GM19328 (cell line): ENCODE measurements around the gene CADM2.
"Not testable (repeated sequence)": the region's sequence is repeated elsewhere in the genome, so short reads cannot be mapped to it uniquely, and the experiment has no call there.

Source experiments
- ATAC-seq: cut with Tn5 transposase; IDR thresholded peaks from one replicate; pipeline ENCODE4 v1.9.1; 2021; ENCODE audit warnings: mild to moderate bottlenecking, moderate library complexity; ENCODE audit not compliant: unreplicated experiment

Gene CADM2

DNA sequence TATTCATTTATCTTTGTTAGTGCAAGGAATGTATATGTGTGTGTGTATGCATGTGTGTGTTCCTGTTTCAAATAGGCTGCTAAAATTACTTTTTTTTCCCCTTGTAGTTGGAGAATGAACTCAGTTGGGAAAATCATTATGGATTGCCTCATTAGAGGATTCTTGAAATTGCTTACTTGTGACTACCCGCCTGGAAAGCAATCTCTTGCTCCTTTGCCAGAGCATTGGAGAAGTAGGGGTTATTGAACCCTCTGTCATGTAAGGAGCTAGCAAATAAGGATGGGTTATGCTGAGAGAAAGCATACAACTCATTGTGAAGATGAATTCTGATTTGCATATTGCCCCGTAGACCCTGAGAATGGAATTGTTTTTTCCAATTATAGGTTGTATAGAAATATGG is 474.5 kb downstream of the CADM2 start:
- ATAC-seq, result no peak

DNA sequence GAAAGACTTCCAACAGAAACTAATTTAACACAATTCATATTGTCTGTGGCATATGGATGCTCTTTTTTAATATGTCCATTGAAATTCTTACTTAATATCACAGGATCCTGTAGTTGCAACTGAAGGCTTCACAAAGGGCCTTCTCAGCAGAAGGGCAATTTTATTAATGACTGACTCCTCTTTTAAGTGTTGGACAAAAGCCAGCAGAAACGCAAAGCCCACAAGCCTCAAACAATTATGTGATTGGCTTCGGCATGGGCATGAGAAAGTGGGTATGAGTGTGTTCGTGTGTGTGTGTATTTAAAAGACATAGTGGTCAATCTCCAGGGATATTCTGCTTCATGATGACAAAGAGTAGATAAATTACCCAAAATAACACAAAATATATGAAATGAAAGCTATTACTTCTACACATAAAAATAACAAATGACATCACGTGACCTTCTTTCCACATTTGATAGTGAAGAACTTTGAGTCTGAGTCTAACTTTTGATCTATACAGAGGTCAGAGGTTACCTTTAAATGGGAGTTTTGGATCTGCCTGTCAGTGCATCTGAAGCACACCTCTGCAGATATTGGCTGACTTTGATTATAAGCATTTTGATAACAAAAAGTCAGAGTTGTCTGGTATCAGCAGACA is 496.9 kb downstream of the CADM2 start:
- no peak for ATAC-seq

DNA sequence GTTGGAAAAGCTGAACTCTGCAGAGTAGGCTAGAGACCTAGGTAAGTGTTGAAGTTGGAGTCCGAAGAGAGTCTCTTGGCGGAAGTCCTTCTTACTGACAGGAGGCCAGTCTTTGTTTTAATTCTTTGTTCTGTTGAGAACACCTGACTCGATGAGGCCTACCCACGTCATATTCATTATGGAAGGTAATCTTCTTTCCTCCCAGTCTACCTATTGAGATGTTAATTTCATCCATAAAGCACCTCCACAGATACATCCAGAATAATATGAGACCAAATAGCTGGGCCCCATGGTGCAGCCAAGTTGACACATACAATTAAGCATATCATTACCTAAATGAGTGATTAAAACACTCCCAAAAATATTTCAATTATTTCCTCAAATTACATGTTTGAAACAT is 515.5 kb downstream of the CADM2 start:
- no peak for ATAC-seq

DNA sequence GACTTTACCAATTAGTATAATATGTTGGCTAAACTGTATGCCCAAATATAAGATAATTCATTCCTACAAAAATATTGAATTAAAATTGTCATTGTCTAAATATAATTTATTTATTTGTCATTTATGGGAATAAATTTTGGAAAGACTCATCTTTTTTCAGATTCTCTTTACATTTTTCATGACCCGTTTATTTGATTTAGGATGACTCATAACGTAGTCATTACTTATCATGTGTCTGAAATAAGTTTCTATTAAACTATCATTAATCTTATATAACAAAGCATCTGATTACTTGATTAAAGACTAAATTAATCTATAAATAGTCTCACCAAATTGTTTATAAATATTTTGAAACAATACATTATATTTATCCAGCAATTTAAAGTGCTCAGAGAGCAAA is 516.6 kb downstream of the CADM2 start:
- no peak for ATAC-seq

DNA sequence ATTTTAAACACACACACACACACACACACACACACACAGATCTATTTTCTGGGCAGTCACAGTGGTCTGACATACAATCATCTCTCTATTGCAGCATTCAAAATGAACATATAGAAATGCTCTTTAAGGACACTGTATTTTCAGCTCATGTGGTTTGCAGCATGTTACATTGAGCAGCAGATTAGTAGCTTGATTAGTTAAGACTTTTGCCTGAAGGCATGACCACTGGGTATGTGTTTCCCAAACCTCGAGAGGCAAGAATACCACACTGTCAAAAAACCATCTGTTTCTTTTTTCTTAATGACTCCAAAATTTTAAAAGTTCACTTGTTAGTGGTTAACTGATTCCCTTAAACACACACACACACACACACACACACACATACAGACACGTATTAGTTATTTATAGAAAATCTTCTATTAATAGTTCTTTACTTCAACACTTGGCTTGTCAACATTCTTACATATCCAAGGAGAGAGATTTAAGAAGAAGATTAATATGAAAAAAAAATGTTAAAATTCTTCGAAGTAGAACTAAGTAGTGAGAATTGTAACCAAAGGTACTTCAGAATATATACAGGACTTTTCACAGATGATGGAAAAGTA is 518.2 kb downstream of the CADM2 start:
- ATAC-seq, result no peak

DNA sequence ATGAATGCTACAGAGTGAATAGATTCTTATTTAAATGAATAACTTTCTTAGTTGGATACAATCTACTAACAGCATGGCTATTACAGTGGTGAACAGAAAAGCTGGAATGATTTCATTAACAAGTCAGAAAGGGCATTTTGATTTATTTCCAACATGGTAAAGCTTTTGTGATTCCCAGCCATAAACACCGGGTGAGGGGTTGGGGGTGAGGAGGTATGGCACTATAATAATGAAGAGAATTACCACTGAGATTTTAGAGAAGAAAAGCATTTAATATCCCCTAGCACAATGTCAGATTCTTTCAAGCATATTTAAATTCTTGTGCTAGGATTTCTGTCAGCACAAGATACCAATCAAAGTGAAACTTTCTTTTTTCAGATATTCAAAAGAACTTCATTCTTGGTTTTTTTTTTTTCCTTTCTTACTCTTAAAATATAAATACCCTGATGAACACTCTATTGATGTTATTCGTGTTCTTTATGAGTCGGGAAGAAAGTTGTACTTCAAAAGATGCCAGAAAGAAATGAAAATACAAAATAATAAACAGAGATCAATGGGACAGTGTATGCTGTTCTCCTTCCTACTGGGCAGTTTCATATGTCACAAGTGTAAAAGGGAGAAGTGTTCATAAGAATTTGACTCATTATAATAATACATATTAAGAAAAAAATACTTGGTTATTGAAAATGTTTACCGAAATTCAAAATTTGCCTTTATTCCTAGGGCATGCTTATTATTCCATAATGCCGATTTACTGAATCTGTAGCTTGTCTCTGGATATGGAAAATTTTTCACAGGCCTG is 522.8 kb downstream of the CADM2 start:
- no peak for ATAC-seq

DNA sequence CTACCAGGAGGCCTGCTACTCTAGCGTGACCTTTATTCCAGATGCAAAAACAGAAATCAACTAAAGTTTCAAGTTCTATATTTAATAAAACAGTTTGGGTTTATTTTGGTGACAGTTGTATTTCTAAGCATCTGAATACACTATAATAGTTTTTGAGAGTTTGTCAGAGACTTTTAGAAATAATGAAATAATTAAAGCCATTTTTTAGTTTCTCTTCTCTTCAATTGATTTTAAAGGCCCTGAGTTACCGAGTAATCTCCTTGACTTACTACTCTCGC is 523.4 kb downstream of the CADM2 start:
- ATAC-seq, result no peak

DNA sequence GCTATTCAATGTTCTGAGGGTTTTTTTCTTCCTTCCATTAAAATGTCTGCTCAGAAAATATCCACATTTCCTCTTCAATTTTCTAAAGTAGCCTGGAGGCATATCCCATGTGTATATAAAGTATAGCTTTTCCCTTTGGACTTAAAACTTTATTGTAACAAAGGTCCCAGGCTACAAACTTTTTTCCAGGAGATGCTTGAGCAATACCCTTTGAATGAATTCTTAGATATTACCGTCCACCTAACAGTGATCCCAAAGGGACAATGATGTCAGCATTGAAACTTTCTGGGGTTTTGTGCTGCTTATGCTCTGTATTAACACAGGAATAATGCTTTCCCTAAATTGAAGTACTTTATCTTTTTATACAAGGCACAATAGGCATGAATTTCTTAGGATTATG is 525.2 kb downstream of the CADM2 start:
- no peak for ATAC-seq

DNA sequence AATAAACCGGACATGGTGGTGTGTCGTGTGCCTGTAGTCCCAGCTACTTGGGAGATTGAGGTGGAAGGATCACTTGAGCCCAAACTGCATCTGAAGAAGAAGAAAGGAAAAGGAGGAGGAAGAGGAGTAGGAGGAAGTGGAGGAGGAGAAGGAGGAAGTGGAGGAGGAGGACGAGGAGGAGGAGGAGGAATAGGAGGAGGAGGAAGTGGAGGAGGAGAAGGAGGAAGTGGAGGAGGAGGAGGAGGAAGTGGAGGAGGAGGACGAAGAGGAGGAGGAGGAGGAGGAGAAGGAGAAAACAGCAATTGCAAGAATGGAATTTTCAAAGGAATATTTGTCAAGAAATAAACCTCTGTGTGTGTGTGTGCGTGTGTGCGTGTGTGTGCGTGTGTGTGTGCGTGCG is 528.6 kb downstream of the CADM2 start:
- no peak for ATAC-seq

DNA sequence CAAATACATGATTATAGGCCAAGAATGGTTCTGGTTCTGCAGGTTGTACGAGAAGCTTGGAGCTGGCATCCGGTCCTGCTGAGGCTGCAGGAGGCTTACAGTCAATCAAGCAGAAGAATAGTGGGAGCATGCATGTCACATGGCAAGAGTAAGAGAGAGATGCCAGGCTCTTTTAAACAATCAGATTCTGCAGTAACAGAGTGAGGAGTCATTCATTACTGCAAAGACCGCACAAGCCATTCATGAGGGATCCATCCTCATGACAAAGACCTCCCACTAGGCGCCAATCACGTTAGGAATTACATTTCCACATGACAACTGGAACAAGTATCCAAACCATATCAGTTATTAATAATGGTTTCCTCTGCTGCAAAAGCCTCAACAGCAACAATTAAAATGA is 536.8 kb downstream of the CADM2 start:
- ATAC-seq, result no peak

DNA sequence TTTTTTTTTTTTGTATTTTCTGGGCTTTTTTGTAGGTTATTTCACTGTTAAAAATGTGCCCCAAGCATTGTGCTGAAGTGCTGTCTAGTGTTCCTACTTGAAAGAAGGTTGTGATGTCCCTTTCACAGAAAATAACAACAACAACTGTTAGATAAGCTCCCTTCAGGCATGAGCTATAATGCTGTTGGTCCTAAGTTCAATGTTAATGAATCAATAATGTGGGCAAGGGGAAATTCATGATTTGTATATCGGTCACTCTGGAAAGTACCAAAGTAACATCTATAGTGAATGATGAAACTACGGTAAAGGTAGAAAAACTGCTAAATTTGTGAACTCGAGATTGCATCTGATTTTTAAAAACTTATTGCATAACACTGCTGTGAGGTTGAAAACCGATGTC is 539.4 kb downstream of the CADM2 start:
- no peak for ATAC-seq

DNA sequence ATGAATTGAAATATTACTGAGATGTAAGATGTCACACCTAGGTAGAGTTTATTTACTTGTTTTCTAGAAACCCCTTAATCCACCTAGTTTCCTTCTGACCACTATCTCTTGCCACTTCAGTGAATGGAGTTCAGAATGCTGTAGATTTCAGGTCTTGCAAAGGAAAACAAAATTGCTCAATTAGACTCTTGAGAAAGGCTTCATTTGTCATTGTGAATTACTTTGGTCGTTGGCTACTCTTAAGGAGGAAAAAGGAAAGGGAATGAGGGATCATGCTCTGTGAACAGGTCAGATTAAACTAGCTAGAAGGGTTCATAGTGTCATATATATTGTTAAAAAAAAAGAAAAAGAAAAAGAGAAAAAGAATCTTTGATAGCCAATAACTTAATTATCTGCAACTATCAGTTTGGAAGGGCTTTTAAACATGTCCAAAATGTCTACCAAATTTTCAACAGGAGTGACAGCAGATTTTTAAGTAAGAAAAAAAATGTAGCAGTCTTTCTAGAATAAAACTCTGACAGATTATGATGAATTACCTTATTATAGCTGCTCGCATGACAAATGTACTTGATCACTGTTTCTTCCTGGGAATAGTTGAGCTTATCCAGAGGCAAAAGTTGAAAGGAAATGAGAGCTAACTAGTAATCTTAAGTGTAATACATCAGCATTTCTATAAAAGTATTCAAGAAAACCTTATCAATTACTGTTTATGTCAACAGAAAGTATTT is 543.5 kb downstream of the CADM2 start:
- no peak for ATAC-seq

DNA sequence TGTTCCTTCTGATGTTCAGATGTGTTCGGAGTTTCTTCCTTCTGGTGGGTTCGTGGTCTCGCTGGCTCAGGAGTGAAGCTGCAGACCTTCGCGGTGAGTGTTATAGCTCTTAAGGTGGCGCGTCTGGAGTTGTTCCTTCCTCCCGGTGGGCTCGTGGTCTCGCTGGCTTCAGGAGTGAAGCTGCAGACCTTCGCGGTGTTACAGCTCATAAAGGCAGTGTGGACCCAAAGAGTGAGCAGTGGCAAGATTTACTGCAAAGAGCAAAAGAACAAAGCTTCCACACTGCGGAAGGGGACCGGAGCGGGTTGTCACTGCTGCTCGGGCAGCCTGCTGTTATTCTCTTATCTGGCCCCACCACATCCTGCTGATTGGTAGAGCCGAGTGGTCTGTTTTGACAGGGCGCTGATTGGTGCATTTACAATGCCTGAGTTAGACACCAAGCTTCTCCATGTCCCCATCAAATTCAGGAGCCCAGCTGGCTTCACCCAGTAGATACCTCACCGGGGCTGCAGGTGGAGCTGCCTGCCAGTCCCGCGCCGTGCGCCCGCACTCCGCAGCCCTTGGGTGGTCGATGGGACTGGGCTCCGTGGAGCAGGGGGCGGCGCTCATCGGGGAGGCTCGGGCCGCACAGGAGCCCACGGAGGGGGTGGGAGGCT is 545.5 kb downstream of the CADM2 start:
- not testable (repeated sequence) for ATAC-seq

DNA sequence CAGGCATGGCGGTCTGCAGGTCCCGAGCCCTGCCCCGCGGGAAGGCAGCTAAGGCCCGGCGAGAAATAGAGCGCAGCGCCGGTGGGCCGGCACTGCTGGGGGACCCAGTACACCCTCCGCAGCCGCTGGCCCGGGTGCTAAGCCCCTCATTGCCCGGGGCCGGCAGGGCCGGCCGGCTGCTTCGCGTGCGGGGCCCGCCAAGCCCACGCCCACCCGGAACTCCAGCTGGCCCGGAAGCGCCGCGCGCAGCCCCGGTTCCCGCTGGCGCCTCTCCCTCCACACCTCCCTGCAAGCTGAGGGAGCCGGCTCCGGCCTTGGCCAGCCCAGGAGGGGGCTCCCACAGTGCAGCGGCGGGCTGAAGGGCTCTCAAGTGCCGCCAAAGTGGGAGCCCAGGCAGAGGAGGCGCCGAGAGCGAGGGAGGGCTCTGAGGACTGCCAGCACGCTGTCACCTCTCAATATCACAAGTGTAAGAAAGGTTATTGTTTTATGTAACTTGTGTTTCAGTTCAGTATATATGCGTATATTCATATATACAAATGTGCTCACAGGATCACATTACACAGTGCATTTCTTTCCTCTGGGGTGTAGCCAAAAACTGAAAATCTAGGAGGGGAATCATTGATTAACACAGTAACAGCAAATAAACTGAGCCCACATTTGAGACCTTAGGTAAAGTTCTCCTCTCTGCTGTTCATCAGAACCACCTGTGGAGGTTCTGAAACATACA is 546.2 kb downstream of the CADM2 start:
- ATAC-seq, result not testable (repeated sequence)

DNA sequence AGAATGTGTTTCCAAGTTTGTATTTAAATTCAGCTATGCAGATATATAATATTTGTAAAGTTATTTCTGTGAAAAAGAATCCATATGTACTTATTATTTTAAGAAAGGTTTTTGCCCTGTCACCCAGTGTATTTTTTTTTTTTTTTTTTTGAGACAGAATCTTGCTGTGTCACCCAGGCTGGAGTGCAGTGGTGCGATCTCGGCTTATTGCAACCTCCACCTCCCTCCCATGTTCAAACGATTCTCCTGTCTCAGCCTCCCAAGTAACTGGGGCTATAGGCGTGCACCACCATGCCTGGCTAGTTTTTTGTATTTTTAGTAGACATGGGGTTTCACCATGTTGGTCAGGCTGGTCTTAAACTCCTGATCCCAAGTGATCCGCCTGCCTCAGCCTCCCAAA is 548.3 kb downstream of the CADM2 start:
- ATAC-seq, result not testable (repeated sequence)

DNA sequence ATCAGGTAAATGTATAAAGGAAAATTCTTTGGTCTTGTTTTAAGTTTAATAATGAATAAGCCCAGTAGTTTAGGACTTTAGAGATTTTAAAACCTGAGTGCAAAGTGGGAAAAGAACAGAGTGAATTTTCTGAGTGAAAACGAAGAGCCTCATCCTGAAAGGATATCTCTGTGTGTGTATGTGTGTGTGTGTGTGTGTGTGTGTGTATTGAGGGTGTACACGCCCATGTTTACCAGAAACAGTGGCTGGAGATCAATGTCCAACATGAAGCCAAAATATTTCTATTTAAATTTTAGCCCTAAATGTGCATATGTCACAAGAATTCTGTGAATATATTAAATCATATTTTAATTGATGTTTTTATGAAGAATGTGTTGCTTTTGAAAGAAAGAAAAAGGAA is 549.9 kb downstream of the CADM2 start:
- ATAC-seq, result no peak

DNA sequence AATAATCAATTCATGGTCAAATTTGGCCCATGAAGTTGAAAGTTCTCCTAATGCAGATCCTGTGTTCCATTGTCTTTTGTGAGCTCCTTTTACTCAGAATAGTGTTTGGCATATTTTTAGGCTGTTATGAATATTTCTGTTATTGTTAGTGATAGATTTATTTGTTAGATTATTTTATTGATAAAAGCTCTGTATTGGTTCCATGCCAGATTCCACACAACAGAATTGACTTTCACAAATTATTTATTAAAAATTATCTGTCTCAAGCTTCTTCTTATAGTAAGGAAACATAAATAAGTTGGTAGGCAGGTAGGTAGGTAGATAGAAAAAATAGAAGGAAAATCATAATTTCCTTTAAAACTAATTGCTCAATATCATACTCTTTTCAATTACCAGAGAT is 557.4 kb downstream of the CADM2 start:
- no peak for ATAC-seq

DNA sequence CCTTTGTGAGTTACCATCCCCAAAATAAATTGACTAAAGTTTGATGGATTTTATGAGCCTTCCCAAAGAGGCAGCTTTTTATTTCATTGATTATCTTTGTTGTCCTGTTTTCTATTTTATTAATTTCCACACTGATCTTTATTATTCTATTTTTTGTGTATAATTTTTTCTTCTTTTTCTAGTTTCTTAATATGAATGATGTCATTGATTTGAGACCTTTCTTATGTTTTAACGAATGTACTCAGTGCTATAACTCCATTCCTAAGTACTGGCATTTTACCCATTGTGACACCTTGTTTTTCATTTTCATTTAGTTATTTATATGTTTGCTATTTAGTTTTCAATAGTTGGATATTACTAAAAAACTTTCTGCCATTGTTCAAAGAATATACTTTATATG is 565.3 kb downstream of the CADM2 start:
- ATAC-seq, result no peak

DNA sequence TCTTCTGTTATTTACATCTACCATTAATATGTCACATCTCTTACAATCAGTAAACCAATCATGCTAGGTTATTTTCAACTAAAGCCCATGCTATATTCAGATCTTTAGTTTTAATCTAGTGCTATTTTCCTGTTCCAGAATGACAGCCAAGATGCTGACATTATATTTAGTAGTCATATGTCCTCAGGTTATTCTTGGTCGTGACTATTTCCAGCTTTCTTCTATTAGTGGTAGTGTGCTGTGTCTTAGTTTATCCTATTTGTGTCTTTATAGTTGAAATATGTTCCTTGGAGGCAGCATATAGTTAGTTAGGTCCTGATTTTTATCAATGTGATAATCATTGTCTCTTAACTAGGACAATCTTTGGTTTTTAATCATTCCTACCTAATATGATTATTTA is 566.5 kb downstream of the CADM2 start:
- no peak for ATAC-seq

DNA sequence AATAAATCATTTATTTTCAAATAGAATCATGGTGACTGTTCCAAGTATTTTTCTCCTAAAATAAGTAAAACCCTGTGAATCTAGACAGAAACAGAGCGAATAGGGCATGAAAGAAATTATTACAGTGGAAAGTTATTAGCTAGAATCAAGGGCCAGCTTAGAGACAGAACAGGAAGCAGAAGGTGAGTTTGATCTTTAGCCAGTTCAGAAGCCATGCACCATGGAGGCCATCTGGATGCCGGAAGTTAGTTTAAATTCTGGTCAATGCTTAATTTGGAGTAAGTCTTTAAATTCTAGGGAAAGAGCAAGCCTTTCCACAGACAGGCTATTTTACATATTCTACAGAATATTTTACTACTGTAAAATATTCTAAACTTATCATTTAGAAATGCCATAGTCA is 574.8 kb downstream of the CADM2 start:
- no peak for ATAC-seq

DNA sequence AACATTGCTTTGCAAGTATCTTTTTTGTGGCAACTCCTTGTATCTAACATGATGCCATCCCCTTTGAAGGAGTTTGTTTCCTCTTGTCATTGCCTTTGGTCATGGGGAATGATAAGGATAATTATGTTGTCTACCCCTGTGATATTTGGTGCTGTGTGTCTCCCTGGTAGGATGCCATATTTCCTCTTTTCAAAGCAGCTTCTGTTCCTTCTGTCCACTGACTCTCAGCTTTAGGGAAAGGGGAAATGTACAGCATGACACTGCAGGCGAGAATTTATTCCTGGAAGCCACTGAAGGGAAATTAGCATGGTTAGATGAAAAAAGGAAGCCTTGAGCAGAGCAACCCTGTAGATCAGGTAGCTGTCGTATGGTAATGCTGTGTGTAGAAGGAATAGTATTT is 576.7 kb downstream of the CADM2 start:
- ATAC-seq, result no peak
